ENCODE data around the gene LMF1. TPM values are rescaled to one million over a fixed set of nuclear protein-coding genes. Genes with fewer than 3 reads are reported as not detected.

Gene LMF1
- total RNA-seq: 10 to 100 TPM; 23.2 to 97.8 (median 89.1) TPM

DNA sequence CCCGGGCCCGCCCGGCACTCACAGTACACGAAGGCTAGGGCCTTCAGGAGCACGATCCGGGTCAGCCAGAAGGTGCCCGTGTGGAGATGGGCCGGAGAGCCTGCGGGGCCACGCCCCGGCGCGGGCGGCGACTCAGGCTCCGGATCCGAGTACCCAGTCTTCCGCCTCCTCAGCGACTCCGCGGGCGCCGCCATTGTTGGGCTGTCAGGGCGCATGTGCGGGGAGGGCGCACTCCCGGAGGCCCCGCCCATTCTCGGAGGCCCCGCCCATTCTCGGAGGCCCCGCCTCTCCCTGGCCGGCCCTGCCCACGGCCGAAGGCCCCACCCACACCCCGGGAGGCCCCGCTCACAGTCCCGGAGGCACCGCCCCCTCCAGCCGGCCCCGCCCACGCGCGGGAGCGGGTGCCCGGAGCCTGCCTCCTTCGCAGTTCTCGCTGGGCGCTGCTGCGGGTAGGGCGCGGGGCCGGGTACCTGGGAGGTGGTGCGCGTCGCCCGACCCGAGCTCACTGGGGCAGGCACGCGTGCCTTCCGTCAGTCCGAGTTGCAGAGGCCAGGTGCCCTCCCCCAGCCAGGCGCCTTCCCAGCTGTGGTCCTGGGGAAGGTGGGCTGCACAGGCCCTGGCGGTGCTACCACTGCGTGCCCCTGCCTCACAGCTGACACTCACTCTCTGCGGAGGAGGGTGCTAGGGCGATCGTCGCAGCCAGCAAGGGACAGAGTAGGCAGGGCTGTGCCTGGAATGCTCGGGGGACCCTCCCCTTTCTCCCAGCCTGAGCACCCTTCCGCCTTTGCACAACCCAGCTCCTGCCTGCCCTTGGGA, at the start of gene LMF1:
Gene LMF1 (minus strand): TSS at position 219 of the 816 bp plus-strand sequence. CDS start 4 bp downstream, at position 215.
- Histone ChIP-seq H3K4me1 (peaks cover 15 to 27% of the 10 kb centered on the region in 2 donors), H3K36me3 (no peaks in the 10 kb centered on the region), H3K27ac (peak within 1 kb of the TSS in 2 of 3 donors; percentile 51 to 71), H3K27me3 (no peaks in the 10 kb centered on the region), H3K4me3 (replicated peaks in 1 of 3) (peak within 1 kb of the TSS; percentile 67 to 93 (median 83)), H3K9me3 (no peaks in the 10 kb centered on the region)
- WGBS, 2 donors: 15 to 64% methylated on average over 4 to 6 of the region's 71 CpGs
- intact Hi-C loops (cut with DNase I): no loop called here
- peak; percentile 85 to 90 for DNase-seq
- peak in 1 of 2 donors; percentile 79 for TF ChIP-seq POLR2A (IDR thresholded peaks at IDR 0.05)
- TF ChIP-seq, protein P1, sequence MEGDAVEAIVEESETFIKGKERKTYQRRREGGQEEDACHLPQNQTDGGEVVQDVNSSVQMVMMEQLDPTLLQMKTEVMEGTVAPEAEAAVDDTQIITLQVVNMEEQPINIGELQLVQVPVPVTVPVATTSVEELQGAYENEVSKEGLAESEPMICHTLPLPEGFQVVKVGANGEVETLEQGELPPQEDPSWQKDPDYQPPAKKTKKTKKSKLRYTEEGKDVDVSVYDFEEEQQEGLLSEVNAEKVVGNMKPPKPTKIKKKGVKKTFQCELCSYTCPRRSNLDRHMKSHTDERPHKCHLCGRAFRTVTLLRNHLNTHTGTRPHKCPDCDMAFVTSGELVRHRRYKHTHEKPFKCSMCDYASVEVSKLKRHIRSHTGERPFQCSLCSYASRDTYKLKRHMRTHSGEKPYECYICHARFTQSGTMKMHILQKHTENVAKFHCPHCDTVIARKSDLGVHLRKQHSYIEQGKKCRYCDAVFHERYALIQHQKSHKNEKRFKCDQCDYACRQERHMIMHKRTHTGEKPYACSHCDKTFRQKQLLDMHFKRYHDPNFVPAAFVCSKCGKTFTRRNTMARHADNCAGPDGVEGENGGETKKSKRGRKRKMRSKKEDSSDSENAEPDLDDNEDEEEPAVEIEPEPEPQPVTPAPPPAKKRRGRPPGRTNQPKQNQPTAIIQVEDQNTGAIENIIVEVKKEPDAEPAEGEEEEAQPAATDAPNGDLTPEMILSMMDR (IDR thresholded peaks at IDR 0.05): no peak

DNA sequence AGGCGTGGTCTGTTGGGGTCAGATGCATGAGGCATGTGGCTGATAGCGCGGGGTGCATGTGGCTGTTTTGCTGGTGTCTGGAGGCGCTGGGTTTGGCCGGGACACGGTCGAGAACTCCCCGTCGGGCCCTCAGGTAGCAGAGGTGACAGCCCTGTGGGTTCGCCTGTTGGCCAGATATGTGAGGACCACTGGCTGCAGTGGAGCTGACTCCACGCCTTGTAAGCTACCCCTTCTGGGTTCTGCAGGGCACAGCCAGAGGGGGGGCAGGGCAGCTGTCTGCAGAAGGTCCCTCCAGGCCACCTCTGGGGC, 49.3 kb upstream of the LMF1 start:
- DNase-seq: no peak

DNA sequence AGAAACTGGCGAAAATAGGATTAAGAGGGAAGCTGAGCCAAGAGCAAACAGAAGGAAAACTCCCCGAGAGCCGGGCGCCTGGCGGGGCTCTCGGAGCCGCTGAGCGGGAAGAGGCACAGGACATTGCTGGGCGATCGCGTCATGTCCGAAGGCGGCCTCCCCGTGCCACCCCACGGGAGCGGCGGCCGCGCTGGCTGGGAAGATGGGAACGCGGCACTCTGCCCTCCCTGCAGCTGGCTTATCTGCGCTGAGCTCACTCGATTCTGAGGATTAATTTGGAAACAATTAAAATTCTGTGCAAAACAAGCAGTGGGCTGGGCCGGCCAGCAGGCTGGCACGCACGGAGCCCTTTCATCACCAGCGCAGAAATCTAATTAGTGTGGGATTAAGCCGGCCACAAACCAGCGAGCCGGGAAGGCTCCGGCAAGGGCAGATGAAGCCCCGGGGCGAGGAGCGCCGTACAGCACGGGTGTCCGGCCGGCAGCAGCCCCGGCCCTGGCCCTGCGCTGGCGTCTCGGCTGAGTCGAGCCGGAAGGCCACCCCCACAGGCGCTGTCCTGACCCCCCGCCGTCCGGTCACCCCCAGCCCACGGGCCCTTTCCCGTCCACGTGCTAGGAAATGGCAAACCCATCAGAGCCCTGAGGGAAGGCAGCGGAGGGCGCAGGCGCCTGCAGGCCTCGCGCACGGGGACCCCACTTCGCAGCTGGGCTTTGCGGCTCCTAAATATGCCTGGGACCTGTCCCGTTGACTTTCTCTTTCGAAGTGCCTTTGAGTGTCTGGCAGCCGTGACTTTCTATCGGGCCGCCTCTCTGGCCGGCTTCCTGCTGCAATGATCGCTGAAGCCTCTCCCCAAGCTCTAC, 48.7 kb upstream of the LMF1 start:
- Histone ChIP-seq H3K27ac (no peak overlapping the region), H3K9me3 (no peaks in the 10 kb centered on the region), H3K4me1 (peaks cover 0 to 11% of the 10 kb centered on the region in 2 donors), H3K4me3 (replicated peaks in 1 of 3) (peak overlapping the region in 1 of 3 donors; percentile 18), H3K36me3 (no peaks in the 10 kb centered on the region), H3K27me3 (no peaks in the 10 kb centered on the region)
- intact Hi-C loops (cut with DNase I): no loop called here
- WGBS, 2 donors: 14 to 17% methylated on average over 31 to 43 of the region's 66 CpGs
- DNase-seq: peak; percentile 36 to 38
- no peak for TF ChIP-seq POLR2A (IDR thresholded peaks at IDR 0.05)

More for the DNA sequence above, 49.3 kb upstream of the LMF1 start:
- intact Hi-C loops (cut with DNase I): no loop called here
- no peaks in the 10 kb centered on the region for H3K27me3 ChIP-seq
- 20 to 44% methylated on average over 2 to 8 of the region's 11 CpGs for WGBS, 2 donors
- no peaks in the 10 kb centered on the region for H3K9me3 ChIP-seq
- H3K4me1 ChIP-seq: peaks cover 0 to 11% of the 10 kb centered on the region in 2 donors
- no peaks in the 10 kb centered on the region for H3K36me3 ChIP-seq
- TF ChIP-seq, protein P1 (IDR thresholded peaks at IDR 0.05): no peak
- TF ChIP-seq POLR2A (IDR thresholded peaks at IDR 0.05): no peak
- no peak overlapping the region for H3K27ac ChIP-seq
- peak overlapping the region in 1 of 3 donors; percentile 18 for H3K4me3 ChIP-seq (replicated peaks in 1 of 3)

DNA sequence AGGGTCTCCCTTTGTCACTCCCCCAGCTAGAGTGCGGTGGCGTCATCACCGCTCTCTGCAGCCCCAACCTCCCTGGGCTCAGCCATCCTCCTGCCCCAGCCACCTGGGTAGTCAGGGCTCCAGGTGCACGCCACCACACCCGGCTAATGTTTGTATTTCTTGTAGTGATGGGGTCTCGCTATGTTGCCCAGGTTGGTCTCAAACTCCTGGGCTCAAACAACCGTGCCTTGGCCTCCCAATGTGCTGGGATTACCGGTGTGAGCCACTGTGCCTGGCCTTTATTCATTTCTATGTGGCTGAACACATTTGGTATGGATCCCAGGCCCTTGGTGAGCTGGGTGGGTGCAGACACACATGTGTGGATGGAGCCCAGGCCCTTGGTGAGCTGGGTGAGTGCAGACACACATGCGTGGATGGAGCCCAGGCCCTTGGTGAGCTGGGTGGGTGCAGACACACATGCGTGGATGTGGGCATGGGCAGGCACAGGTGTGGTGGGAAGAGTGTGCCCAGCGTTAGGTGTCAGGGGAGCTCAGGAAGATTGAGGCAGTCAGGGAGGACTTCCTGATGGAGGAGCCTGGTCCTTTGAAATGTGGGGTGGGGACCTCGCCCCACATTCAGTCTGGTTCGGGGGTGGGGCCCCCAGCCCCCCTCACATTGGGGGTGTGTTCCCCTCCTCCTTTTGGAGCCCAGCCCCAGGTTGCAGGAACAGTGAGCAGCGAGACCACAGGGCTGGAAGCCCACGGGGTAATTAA, 47.8 kb upstream of the LMF1 start:
- no peak for DNase-seq

More for the DNA sequence above, 47.8 kb upstream of the LMF1 start:
- intact Hi-C loops (cut with DNase I): no loop called here
- Histone ChIP-seq H3K9me3 (no peaks in the 10 kb centered on the region), H3K4me3 (replicated peaks in 1 of 3) (no peak overlapping the region), H3K36me3 (no peaks in the 10 kb centered on the region), H3K4me1 (peaks cover 0 to 11% of the 10 kb centered on the region in 2 donors), H3K27ac (no peak overlapping the region), H3K27me3 (no peaks in the 10 kb centered on the region)
- TF ChIP-seq POLR2A (IDR thresholded peaks at IDR 0.05): no peak
- TF ChIP-seq, protein P1 (IDR thresholded peaks at IDR 0.05): no peak
- 79 to 80% methylated on average over 14 to 15 of the region's 15 CpGs for WGBS, 2 donors
